Activated naive CD8-positive, alpha-beta T cell treated with anti-CD3 and anti-CD28 coated beads, Interleukin-2, amount 50 U/mL, for 16 hours (primary cell): ENCODE measurements around the gene SELENOW.
"Not testable (repeated sequence)": the region's sequence is repeated elsewhere in the genome, so short reads cannot be mapped to it uniquely, and the experiment has no call there.

Experiments
- DNase-seq: peaks from one replicate; pipeline ENCODE4 v3.0.0-alpha.2; 2020; ENCODE audit warnings: low read depth, low spot score

SELENOW gene

GRCh38 chr19:47756953-47757608, 21.4 kb upstream of the SELENOW start:
- DNase-seq: no peak

- DNase-seq: no peak
These were observed 20.7 kb upstream of the SELENOW start for GRCh38 chr19:47757617-47758442.

GRCh38 chr19:47758443-47758804, 20.1 kb upstream of the SELENOW start:
- no peak for DNase-seq

- no peak for DNase-seq
These were observed 17.9 kb upstream of the SELENOW start for GRCh38 chr19:47760632-47760999.

- no peak for DNase-seq
These were observed 16.9 kb upstream of the SELENOW start for GRCh38 chr19:47761566-47761965.

GRCh38 chr19:47762151-47762550, 16.4 kb upstream of the SELENOW start:
- DNase-seq: no peak

GRCh38 chr19:47762615-47763308, 15.7 kb upstream of the SELENOW start:
- DNase-seq: no peak

- not testable (repeated sequence) for DNase-seq
These were observed 13.8 kb upstream of the SELENOW start for GRCh38 chr19:47764705-47765104.

- DNase-seq: no peak
These were observed 12.8 kb upstream of the SELENOW start for GRCh38 chr19:47765523-47766358.

GRCh38 chr19:47766359-47766620, 12.2 kb upstream of the SELENOW start:
- DNase-seq: no peak

GRCh38 chr19:47766670-47767069, 11.8 kb upstream of the SELENOW start:
- no peak for DNase-seq

GRCh38 chr19:47767349-47767748, 11.2 kb upstream of the SELENOW start:
- no peak for DNase-seq

- no peak for DNase-seq
These were observed 9.9 kb upstream of the SELENOW start for GRCh38 chr19:47768604-47769003.

- DNase-seq: no peak
These were observed 9.0 kb upstream of the SELENOW start for GRCh38 chr19:47769534-47769933.

- DNase-seq: not testable (repeated sequence)
These were observed 7.2 kb upstream of the SELENOW start for GRCh38 chr19:47771291-47771690.

GRCh38 chr19:47776568-47776967, 1.9 kb upstream of the SELENOW start:
- no peak for DNase-seq

GRCh38 chr19:47777245-47778048, 1.1 kb upstream of the SELENOW start:
- not testable (repeated sequence) for DNase-seq

GRCh38 chr19:47778954-47779351, 450 bp downstream of the SELENOW start:
- DNase-seq: no peak

GRCh38 chr19:47779524-47780214, 1.2 kb downstream of the SELENOW start:
- DNase-seq: no peak

- no peak for DNase-seq
These were observed 1.7 kb downstream of the SELENOW start for GRCh38 chr19:47780215-47780551.
